GM21390 (cell line): Measurements from ENCODE around the gene CXCL3.
"Not testable (repeated sequence)": the region's sequence is repeated elsewhere in the genome, so short reads cannot be mapped to it uniquely, and the experiment has no call there.

ENCODE experiments used
- ATAC-seq: cut with Tn5 transposase; IDR thresholded peaks from one replicate; pipeline ENCODE4 v1.9.1; 2021; ENCODE audit not compliant: unreplicated experiment

The CXCL3 gene

GRCh38 chr4:74038425-74039314 lies at the start of gene CXCL3:
TSS of gene CXCL3 (minus strand) at chr4:74038689. CDS start at chr4:74038611, 78 bp downstream.
- ATAC-seq: peak; percentile 60

GRCh38 chr4:74087481-74087880 lies 49.0 kb upstream of the CXCL3 start:
- ATAC-seq: no peak

- ATAC-seq: no peak
These were observed 47.2 kb upstream of the CXCL3 start for GRCh38 chr4:74085669-74086068.

GRCh38 chr4:74084984-74085383 lies 46.5 kb upstream of the CXCL3 start:
- no peak for ATAC-seq

GRCh38 chr4:74083546-74083945 lies 45.1 kb upstream of the CXCL3 start:
- ATAC-seq: no peak

- ATAC-seq: no peak
These were observed 42.5 kb upstream of the CXCL3 start for GRCh38 chr4:74081035-74081434.

- not testable (repeated sequence) for ATAC-seq
These were observed 41.9 kb upstream of the CXCL3 start for GRCh38 chr4:74080351-74080750.

GRCh38 chr4:74079024-74079423 lies 40.5 kb upstream of the CXCL3 start:
- ATAC-seq: not testable (repeated sequence)

- ATAC-seq: no peak
These were observed 34.9 kb upstream of the CXCL3 start for GRCh38 chr4:74073358-74073757.

- no peak for ATAC-seq
These were observed 34.2 kb upstream of the CXCL3 start for GRCh38 chr4:74072739-74073138.

GRCh38 chr4:74067586-74067985 lies 29.1 kb upstream of the CXCL3 start:
- no peak for ATAC-seq

GRCh38 chr4:74066232-74066631 lies 27.7 kb upstream of the CXCL3 start:
- ATAC-seq: no peak

- no peak for ATAC-seq
These were observed 26.7 kb upstream of the CXCL3 start for GRCh38 chr4:74065115-74065642.

- no peak for ATAC-seq
These were observed 25.4 kb upstream of the CXCL3 start for GRCh38 chr4:74063859-74064258.

- ATAC-seq: no peak
These were observed 24.5 kb upstream of the CXCL3 start for GRCh38 chr4:74062953-74063352.

- no peak for ATAC-seq
These were observed 22.9 kb upstream of the CXCL3 start for GRCh38 chr4:74061430-74061829.

GRCh38 chr4:74059161-74059829 lies 20.8 kb upstream of the CXCL3 start:
- ATAC-seq: no peak

GRCh38 chr4:74058048-74058651 lies 19.7 kb upstream of the CXCL3 start:
- ATAC-seq: no peak

GRCh38 chr4:74057588-74057987 lies 19.1 kb upstream of the CXCL3 start:
- no peak for ATAC-seq

- ATAC-seq: no peak
These were observed 18.5 kb upstream of the CXCL3 start for GRCh38 chr4:74056858-74057562.
